ENCODE data around the gene TMEM143. TPM values are rescaled to one million over a fixed set of nuclear protein-coding genes. Genes with fewer than 3 reads are reported as not detected.

The TMEM143 gene
- total and polyA plus RNA-seq, 2 of the 8 experiments (the other 6 are each of a cell fraction or from before 2014, with no cell fraction given) = 14.2 to 19.1 TPM

DNA sequence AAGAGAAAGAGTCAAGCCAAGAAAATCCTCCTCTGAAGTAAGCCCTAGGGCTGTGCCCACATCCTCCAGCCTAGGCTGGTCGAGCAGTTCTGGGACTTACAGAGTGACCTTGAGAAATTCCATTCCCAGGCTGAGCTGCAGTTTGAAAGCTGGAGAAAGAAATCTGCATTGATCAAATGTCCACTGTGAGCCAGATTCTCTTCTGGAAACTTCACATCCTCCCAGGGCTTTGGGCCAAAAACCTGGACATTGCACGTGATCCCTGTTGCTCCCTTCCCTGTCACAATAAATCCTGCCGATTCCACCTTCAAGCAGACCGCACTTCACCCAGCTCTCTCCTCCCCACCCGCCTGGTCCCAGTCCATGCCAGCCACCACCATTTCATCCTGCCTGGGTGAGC lies 15.7 kb downstream of the TMEM143 start (continued):
- TF ChIP-seq, protein P1, sequence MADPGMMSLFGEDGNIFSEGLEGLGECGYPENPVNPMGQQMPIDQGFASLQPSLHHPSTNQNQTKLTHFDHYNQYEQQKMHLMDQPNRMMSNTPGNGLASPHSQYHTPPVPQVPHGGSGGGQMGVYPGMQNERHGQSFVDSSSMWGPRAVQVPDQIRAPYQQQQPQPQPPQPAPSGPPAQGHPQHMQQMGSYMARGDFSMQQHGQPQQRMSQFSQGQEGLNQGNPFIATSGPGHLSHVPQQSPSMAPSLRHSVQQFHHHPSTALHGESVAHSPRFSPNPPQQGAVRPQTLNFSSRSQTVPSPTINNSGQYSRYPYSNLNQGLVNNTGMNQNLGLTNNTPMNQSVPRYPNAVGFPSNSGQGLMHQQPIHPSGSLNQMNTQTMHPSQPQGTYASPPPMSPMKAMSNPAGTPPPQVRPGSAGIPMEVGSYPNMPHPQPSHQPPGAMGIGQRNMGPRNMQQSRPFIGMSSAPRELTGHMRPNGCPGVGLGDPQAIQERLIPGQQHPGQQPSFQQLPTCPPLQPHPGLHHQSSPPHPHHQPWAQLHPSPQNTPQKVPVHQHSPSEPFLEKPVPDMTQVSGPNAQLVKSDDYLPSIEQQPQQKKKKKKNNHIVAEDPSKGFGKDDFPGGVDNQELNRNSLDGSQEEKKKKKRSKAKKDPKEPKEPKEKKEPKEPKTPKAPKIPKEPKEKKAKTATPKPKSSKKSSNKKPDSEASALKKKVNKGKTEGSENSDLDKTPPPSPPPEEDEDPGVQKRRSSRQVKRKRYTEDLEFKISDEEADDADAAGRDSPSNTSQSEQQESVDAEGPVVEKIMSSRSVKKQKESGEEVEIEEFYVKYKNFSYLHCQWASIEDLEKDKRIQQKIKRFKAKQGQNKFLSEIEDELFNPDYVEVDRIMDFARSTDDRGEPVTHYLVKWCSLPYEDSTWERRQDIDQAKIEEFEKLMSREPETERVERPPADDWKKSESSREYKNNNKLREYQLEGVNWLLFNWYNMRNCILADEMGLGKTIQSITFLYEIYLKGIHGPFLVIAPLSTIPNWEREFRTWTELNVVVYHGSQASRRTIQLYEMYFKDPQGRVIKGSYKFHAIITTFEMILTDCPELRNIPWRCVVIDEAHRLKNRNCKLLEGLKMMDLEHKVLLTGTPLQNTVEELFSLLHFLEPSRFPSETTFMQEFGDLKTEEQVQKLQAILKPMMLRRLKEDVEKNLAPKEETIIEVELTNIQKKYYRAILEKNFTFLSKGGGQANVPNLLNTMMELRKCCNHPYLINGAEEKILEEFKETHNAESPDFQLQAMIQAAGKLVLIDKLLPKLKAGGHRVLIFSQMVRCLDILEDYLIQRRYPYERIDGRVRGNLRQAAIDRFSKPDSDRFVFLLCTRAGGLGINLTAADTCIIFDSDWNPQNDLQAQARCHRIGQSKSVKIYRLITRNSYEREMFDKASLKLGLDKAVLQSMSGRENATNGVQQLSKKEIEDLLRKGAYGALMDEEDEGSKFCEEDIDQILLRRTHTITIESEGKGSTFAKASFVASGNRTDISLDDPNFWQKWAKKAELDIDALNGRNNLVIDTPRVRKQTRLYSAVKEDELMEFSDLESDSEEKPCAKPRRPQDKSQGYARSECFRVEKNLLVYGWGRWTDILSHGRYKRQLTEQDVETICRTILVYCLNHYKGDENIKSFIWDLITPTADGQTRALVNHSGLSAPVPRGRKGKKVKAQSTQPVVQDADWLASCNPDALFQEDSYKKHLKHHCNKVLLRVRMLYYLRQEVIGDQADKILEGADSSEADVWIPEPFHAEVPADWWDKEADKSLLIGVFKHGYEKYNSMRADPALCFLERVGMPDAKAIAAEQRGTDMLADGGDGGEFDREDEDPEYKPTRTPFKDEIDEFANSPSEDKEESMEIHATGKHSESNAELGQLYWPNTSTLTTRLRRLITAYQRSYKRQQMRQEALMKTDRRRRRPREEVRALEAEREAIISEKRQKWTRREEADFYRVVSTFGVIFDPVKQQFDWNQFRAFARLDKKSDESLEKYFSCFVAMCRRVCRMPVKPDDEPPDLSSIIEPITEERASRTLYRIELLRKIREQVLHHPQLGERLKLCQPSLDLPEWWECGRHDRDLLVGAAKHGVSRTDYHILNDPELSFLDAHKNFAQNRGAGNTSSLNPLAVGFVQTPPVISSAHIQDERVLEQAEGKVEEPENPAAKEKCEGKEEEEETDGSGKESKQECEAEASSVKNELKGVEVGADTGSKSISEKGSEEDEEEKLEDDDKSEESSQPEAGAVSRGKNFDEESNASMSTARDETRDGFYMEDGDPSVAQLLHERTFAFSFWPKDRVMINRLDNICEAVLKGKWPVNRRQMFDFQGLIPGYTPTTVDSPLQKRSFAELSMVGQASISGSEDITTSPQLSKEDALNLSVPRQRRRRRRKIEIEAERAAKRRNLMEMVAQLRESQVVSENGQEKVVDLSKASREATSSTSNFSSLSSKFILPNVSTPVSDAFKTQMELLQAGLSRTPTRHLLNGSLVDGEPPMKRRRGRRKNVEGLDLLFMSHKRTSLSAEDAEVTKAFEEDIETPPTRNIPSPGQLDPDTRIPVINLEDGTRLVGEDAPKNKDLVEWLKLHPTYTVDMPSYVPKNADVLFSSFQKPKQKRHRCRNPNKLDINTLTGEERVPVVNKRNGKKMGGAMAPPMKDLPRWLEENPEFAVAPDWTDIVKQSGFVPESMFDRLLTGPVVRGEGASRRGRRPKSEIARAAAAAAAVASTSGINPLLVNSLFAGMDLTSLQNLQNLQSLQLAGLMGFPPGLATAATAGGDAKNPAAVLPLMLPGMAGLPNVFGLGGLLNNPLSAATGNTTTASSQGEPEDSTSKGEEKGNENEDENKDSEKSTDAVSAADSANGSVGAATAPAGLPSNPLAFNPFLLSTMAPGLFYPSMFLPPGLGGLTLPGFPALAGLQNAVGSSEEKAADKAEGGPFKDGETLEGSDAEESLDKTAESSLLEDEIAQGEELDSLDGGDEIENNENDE (IDR thresholded peaks at IDR 0.05; ENCODE audit: insufficient replicate concordance, low read length) = no peak
